Measurements from ENCODE around the gene SLC43A1.
"Not testable (repeated sequence)": the region's sequence is repeated elsewhere in the genome, so short reads cannot be mapped to it uniquely, and the experiment has no call there.

SLC43A1 gene

DNA sequence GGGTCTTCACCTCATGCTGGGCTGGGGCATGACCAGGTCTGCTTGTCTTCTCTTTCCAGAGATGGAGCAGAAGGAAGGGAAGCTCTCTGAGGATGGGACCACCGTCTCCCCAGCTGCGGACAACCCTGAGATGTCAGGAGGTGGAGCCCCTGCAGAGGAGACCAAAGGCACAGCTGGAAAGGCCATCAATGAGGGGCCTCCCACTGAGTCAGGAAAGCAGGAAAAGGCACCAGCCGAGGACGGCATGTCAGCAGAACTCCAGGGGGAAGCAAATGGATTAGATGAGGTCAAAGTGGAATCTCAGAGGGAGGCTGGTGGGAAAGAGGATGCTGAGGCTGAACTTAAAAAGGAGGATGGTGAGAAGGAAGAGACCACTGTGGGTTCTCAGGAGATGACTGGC, 27.1 kb upstream of the SLC43A1 start:
- FAIRE-seq (no peak), DNase-seq (ENCODE audit: insufficient read length, low spot score) (no peak)
- TF ChIP-seq, protein P1, sequence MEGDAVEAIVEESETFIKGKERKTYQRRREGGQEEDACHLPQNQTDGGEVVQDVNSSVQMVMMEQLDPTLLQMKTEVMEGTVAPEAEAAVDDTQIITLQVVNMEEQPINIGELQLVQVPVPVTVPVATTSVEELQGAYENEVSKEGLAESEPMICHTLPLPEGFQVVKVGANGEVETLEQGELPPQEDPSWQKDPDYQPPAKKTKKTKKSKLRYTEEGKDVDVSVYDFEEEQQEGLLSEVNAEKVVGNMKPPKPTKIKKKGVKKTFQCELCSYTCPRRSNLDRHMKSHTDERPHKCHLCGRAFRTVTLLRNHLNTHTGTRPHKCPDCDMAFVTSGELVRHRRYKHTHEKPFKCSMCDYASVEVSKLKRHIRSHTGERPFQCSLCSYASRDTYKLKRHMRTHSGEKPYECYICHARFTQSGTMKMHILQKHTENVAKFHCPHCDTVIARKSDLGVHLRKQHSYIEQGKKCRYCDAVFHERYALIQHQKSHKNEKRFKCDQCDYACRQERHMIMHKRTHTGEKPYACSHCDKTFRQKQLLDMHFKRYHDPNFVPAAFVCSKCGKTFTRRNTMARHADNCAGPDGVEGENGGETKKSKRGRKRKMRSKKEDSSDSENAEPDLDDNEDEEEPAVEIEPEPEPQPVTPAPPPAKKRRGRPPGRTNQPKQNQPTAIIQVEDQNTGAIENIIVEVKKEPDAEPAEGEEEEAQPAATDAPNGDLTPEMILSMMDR (IDR thresholded peaks at IDR 0.05; ENCODE audit: insufficient read depth, missing control alignments), result no peak

GRCh38 chr11:57541169-57541568, 25.7 kb upstream of the SLC43A1 start:
- TF ChIP-seq, protein P1 (IDR thresholded peaks at IDR 0.05; ENCODE audit: insufficient read depth, missing control alignments), result no peak
- FAIRE-seq, result no peak
- no peak for DNase-seq (ENCODE audit: insufficient read length, low spot score)

DNA sequence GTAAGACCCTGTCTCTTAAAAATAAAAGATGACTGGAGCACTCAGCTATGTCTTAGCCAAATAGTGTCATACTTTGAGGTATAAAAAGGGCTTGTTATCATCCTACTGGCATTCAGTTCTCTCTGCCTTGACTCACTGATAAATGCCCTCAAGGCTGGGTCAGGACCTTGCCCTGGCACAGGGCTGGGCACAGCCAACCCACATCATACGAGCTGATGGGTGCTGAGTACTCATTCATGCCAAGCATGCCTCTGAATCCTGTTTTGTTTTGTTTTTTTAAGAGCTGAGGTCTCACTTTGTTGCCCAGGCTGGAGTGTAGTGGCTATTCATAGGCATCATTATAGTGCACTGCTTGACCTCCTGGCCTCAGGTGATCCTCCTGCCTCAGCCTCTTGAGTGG, 23.8 kb upstream of the SLC43A1 start:
- TF ChIP-seq, protein P1 (IDR thresholded peaks at IDR 0.05; ENCODE audit: insufficient read depth, missing control alignments), result no peak
- FAIRE-seq (no peak), DNase-seq (ENCODE audit: insufficient read length, low spot score) (no peak)

GRCh38 chr11:57536947-57537619, 21.6 kb upstream of the SLC43A1 start, which contains the start of gene SMTNL1:
TSS of gene SMTNL1 (plus strand) at chr11:57537595. CDS start at chr11:57542643, 5,048 bp downstream.
- FAIRE-seq (no peak), DNase-seq (ENCODE audit: insufficient read length, low spot score) (no peak)
- TF ChIP-seq, protein P1 (IDR thresholded peaks at IDR 0.05; ENCODE audit: insufficient read depth, missing control alignments), result no peak

DNA sequence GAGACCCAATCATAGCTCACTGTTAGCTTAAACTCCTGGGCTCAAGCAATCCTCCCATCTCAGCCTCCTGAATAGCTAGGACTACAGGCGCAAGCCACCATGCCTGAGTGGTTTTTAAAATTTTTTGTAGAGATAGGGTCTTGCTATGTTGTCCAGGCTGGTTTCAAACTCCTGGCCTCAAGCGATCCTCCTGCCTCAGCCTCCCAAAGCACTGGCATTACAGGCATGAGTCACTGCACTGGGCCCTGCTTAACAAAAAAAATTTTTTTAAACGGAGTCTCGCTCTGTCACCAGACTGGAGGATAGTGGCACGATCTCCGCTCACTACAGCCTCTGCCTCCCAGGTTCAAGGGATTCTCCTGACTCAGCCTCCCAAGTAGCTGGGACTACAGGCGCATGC, 18.9 kb upstream of the SLC43A1 start:
- not testable (repeated sequence) for FAIRE-seq; DNase-seq (ENCODE audit: insufficient read length, low spot score)

DNA sequence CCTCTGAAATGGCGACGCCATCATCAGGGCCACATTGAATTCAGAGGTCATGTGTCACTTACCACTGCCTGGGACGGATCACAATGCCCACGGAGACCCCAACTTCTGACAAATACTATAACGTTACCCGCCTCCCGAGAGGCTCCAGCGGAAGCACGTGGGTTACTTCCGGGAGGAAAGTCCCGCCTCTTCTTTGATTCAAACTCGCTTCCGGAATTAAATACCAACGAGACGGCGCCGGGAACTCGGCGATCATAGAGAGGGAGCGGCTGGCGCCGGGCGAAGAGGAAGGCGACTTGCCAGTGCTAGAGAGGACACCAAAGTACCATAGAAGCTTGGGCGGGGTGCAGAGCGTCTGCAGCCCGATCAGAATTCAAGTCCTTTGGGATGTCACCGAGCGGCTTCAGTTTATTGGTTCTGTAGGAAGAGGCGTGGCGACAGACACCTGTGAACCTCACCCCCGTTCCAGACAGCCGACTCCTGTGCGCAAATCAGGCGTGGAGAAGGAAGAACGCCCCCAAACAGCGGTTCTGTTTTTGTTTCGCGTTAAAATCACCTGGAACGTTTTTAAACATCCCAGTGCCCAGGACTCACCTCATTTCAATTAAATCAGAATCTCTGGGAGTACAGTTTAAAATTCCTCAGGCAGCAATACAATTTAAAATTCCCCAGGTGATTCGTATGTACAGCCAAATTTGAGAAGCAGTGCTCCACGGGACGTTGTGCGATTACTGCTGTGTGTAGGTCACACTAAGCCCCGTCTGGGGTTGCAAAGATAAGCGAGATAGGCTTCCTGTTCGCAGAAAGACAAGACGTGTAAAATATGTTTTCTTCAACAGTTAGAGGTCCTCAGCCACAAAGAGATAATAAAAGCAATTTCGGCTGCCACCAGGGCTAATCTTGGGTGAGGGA, 15.3 kb upstream of the SLC43A1 start, which contains the start of gene TIMM10:
Gene TIMM10 (minus strand): TSS at position 159 of the 912 bp plus-strand sequence. CDS start 565 bp downstream, outside the sequence.
- no peak for FAIRE-seq
- DNase-seq (ENCODE audit: insufficient read length, low spot score), result peak; percentile 79
- TF ChIP-seq, protein P1 (IDR thresholded peaks at IDR 0.05; ENCODE audit: insufficient read depth, missing control alignments), result no peak

GRCh38 chr11:57530215-57530595, 14.7 kb upstream of the SLC43A1 start:
- TF ChIP-seq, protein P1 (IDR thresholded peaks at IDR 0.05; ENCODE audit: insufficient read depth, missing control alignments), result no peak
- no peak for DNase-seq (ENCODE audit: insufficient read length, low spot score)
- FAIRE-seq, result no peak

Measured in D721Med (cell line).